Activated T-helper 1 cell treated with anti-CD3 and anti-CD28 coated beads, Interleukin-2, amount 50 U/mL, for 16 hours (primary cell): ENCODE results near the gene BTN3A1.

Source experiments
- DNase-seq, 2 donors: peaks; one replicate each; pipeline ENCODE4 v3.0.0-alpha.2; 2020; ENCODE audit warnings: low read depth in 1 of 2, low spot score in 1 of 2

Gene BTN3A1

DNA sequence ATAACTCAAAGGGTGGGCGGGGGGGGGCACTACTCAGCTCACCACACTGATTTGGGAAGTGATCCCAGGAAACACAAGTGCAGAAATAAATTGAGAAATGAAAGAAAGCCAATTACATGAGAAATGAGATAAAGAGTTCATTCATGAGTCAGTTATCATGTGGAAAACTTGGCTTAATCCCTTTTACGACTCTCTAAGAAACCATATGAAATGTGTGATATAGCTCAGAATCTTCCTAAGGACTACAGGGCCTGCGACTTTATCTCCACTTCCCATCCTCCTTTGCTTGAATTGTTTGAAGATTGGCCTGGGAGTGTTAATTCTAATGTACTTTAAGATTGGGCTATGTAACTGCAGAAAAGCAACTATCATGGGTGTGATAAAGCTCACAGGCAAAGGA is 22.8 kb upstream of the BTN3A1 start:
- DNase-seq = no peak

DNA sequence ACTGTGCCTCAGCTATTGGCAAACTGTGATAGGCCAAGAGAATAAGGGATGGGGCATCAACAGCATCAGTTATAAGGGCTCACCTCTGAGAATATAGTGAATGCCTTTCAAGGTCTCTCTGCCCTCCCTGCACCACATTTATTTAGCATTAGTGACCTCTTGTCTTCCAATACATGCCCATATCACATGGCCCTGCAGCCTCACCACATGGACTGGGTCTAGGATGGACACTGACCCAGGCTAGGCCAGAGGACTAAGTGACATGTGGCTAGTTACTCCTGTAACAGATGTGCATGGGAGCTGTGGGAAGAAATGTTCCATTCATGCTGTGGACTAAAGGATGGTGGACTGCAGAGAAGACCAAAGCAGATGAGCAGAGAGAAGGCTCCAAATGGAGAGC is 22.3 kb upstream of the BTN3A1 start:
- DNase-seq = no peak

DNA sequence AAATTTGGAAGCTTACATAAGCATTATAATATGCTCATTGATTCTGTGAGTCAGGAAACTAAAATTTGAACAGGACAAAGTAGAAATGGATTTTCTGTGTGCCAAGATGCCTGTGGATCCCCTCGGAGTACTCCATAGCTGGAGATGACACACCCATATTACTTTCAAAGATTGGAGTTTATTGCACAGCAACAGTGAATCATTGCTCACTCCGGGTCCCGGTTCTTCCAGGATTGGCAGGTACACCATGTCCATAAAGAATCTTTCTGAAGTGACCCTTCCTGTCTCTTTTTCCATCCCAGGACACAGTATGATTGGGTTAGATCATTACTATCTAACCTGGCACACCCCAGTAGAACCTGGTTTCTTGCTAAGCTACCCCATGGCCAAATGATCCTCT is 21.8 kb upstream of the BTN3A1 start:
- no peak for DNase-seq

DNA sequence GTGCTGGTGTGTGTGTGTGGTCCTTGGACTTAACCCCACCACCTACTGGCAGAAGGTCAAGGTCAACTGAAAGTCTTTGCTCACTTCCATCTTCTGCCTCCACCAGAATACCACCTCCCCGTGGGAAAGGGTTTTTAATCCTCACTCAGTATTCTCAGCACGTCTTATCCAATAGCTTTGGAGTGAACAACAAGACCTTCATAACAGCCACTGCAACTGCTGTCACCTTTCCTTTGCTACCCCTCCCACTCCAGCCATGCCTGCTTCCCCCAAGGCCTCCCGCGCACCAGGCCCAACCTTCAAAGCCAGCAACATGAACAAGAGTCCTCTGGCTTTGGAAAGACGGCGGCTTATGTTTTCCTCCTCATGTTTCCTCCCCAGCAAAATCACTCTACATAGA is 20.0 kb upstream of the BTN3A1 start:
- no peak for DNase-seq

DNA sequence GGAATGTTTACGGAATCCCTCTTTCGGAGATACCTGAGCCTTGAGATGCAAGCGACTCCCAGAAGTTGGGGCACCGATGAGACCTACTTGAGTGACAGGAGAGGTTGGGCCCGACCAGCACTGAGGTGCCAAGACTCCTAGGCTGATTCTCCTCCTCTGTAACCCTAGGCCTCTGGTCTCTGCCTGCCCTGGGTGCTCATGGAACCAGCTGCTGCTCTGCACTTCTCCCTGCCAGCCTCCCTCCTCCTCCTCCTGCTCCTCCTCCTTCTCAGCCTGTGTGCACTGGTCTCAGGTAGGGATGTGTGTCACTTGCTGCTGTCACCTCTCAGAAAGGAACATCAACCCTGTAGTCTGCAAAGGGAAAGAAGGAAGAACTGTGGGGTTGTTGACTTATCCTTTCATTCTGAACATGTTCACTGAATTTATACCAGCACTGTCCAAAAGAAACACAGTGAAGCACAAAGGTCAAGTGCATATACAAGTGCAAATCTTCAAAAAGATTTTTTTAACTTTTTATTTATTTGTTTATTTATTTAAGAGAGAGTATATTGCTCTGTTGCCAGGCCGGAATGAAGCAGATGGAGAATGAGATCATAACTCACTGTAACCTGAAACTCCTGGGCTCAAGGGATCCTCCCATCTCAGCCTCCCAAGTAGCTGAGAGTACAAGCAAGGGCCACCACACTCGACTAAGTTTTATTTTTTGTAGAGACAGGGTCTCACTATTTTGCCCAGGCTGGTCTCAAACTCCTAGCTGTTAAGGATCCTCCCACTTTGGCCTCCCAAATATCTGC is 18.3 kb upstream of the BTN3A1 start:
- no peak for DNase-seq

DNA sequence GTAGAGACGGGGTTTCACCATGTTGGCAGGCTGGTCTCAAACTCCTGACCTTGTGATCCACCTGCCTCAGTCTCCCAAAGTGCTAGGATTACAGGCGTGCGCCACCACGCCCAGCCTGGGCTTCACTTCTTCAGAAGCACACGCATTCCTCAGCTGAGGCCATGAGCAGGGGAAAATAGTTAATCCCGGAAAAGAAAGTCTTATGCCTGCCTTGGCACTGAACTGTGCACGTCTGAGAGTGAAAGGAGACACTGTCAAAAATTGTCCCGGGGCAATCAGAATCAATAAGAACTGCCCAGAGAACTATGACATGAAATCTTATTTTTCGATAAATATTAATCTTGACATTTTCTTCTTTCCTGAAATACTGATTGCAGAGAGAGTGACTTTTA is 16.3 kb upstream of the BTN3A1 start:
- no peak for DNase-seq

DNA sequence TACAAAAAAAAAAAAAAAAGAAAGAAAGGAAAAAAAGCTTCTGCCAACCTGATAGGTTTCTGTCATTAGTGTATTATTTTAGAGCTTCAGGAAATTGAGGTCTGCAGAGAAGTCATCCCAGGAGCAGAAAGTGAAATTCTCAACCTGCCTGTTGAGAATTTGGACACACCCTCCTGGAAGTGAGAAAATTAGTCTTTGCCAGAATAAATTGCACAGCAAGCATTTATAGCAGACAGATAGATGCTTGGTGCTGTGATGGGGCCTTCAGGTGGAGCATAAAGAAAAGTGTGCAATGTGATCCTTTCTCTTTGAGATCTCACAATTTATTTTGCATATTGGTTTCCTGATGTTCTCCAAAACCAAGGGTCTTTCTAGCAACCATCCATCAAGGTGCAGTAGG is 14.5 kb upstream of the BTN3A1 start:
- no peak for DNase-seq

DNA sequence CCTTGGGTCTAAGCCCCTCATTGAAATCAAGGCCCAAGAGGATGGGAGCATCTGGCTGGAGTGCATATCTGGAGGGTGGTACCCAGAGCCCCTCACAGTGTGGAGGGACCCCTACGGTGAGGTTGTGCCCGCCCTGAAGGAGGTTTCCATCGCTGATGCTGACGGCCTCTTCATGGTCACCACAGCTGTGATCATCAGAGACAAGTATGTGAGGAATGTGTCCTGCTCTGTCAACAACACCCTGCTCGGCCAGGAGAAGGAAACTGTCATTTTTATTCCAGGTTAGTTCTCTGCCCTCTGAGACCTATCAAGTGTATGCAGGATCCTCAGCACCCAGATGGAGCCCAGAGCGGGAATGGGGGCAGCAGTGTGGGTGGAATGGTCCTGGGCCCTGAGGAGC is 14.1 kb upstream of the BTN3A1 start:
- no peak for DNase-seq

DNA sequence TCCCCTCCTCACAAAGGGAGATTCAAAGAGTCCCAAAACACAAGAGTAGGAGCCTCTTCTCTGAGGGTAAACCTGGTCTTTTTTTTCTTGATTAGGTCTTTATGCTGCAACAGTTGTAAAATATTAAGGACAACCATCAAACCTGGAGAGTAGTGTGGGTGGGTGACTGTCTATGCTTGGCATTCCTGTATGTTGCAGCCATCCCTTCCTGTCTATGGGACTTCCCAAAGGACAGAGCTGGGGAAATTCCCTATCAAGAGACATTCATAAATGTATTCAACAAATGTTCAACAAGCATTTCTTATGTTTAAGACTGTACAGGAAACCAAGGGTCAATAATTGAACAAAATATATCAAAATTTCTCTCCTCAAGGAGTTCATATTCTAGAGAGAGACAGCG is 13.6 kb upstream of the BTN3A1 start:
- no peak for DNase-seq

DNA sequence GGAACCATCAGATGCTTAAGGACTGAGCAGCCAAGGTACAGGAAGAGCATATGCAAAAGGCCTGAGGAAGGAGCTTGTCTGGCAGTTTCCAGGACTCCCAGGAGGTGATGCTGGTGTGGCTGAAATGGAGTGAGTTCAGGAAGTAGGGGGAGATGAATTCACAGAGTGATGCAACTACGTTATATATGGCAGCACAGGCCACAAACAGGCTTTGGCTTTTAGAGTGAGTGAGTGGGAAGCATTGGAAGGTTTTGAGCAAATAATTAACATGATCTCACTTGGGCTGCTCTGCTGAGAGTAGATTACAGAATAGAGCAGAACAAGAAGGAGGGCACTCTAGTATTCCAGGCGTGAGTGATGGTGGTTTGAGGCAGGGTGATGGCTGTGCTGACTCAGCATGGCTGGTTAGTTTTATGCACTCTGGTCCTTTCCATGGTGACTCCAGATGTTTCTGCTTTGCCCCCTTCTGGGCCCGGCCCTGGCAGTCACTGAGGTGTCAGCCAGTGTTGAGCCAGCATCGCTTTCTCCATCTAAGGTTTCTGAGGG is 12.7 kb upstream of the BTN3A1 start:
- DNase-seq = no peak

DNA sequence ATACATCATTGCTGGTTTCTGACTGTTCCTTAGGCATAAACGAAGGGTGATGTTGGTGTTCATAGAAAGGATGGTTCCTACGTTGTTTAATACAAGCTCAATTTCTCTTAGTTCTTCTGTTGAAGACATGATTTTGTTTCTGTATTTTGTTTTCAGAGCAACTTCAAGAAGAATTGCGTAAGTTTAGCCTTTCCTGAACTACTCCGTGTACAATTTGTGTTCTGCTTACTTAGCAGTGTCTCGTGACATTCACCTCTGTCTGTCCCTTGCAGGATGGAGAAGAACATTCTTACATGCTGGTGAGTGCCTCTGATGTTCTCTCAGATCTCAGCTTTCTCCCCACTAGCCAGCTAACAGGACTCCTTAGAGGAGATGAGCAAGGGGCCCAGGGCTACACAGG is 11.5 kb upstream of the BTN3A1 start:
- no peak for DNase-seq

DNA sequence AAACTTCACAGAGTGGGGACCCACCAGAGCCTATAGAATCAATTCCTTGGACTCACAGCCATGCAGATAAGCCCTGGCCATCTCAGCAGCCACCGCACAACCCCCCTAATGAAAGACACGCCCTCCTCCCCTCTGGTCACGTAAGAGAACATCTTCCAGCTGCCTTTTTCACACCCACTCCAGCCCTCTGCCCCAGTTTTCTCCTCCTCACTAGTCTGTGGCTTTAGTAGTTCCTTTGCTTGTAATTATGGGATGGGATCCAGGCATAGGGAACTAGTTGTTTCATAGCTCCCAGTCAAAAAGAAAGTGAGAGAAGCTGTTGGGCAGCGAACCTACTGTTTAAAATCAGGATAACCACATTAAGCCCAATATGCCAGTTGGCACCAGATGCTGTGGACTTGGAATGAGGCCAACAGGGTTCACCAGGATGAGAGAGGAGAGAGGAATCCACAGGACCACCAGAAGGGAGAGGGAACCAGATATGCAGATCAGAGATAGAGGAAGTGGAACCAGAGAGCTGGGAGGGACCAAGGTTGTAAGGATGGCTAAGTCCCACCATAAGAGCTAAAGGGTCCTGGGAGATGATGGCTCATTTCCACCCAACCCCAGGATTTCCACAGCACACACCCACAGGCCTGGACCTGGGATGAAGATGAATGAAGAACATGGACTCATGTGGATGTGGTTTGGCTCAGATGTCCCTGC is 9.0 kb upstream of the BTN3A1 start:
- DNase-seq = no peak

DNA sequence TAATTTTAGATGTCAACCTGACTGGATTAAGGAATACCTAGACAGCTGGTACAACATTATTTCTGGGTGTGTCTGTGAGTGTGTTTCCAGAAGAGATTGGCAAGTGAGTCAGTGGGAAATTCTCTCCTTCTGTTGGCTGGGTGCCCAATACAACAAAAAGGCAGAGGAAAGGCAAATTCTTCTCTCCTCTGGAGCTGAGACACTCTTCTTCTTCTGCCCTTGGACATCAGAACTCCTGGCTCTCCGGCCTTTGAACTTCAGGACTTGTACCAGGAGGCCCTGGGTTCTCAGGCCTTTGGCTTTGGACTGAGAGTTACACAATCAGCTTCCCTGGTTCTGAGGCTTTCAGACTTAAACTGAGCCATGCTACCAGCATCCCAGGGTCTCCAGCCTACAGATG is 7.8 kb upstream of the BTN3A1 start:
- DNase-seq = no peak

DNA sequence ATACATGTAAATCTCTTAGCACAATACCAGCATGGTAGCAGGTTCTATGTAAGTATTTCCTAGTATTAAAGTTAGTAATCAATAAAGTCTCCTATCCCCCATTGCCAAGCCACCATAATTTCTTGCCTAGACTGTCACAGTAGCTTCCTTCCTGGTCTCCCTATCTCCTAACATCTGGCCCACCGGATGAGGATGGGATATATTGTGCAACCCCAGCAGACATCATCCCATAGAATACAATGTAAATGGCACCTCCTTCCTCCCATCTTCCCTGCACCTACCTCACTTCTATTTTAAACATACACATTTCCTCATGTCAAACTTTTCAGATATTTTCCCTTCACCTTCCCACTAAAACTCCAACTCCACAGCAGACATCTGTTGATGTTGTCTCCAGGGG is 3.5 kb upstream of the BTN3A1 start:
- DNase-seq = no peak

DNA sequence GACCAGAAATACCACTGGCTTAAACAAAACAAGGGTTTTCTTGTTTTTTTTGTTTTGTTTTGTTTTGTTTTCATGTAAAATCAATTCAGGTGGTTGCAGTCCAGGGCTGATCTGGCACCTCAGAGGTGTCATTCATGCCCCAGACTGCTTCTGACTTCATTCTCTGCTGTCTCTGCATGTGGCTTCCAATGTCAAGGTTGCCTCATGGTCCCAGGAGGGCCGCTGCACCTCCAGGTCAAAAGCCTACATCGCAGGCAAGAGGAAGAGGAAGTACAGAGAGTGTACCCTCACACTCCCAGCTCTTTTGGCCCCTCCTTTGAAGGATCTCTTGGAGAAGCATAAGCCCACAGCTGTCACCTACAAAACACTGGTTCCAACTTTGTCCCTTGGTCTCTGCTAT is 1.4 kb upstream of the BTN3A1 start:
- no peak for DNase-seq

DNA sequence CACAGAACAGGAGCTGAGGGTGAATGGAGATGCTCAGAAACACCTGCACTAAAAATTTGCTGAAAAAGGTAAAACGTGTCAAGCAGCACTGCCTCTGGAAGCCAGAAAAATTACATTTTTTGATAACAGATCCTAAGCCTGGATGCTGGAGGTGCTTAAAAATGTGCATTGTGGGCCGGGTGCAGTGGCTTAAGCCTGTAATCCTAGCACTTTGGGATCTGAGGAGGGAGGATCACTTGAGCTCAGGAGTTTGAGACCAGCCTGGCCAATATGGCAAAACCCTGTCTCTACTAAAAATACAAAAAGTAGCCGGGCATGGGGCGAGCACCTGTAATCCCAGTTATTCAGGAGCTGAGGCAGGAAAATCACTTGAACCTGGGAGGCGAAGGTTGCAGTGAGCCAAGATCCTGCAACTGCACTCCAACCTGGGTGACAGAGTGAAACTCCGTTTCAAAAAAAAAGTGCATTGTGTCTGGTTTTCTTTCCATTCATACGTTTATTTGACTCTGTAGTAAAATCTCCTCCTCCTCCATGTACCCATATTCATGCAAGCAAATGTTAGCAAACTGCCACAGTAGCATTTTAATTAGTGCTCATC is 587 bp upstream of the BTN3A1 start:
- no peak for DNase-seq

DNA sequence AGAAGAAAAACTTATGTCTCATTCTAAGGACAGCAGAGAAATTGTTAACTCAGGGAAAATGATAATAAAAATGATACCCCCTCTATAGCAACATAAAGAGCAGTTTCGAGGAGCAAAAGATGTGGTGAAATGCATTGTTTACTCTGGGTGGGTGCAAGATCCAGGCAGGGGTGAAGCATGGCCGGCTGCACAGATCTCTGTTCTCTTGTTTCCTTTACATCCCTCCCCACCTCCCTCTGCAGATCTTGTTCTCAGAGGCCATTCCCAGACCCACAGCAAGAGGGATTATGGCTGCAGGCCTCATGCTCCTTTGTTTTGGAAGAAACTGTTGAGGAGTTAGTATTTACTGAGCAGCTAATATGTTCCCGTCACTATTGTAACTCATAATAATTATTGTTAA is 1.8 kb downstream of the BTN3A1 start:
- DNase-seq = no peak

DNA sequence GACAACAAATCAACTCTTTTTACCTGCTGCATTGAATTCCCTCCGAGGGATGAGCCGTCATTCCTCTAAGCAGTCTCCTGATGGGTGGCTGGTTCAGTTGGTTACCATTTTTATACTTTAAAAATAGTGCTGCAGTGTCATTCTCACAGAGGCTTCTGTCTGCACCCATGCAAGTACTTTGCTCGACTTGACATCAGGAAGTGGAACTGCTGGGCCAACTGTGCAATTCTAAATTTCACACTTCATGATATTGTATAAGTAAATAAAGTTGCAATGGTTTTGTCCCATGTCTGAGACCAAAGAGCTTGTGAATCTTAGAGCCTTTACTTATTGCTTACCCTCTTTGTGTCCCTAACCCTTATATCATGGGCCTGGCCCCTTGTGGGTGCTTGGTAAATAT is 2.5 kb downstream of the BTN3A1 start:
- DNase-seq = no peak

DNA sequence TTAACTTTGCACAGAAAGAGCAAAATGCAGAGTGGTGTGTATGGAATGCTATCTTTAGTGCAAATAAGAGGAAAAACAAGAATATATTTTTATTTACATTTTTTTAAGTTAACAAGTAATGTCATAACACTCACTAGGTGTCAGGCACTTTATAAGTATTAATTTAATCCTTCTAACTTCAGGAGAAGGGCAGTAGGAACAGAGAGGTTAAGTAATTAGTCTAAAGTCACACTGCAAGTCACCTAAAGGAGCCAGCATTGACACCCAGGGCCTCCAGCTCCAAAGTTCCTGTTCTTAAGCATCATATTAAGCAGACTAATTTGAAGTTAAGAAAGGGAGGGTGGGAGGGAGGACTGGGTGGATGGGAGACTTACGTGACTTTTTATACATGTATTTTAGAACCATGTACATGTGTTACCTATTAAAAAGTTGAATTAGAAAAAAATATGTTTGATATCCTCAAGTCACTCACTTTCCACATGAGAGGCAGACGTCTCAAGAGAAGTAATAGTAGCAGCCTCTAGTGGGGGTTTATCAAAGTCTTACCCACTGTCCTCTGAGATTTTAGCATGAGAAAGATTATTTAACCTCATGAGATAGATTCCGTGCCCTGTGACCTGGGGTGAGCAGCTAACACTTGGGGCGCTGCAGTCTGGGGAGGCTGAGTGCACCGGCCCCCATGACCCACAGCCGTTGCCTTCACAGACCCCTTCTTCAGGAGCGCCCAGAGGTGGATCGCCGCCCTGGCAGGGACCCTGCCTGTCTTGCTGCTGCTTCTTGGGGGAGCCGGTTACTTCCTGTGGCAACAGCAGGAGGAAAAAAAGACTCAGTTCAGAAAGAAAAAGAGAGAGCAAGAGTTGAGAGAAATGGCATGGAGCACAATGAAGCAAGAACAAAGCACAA is 7.0 kb downstream of the BTN3A1 start:
- no peak for DNase-seq

DNA sequence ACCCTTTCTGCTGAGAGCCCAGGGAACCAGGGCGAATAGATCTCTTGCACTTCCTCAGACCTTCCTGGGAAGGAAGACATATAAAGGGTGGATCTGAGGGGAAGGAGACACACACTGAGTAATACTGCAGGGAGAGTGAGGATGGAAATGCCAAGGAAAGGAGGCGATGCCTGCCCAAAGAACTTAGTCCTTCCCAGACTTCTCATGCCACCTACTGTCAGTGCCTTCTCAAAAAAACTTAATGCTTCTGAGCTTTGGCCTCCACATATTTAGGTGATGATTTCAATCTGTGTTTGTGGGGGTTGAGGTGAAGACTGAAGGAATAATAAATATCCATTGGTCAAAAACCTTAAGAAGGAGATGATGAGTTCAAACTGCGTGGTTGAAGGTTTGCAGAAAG is 9.7 kb downstream of the BTN3A1 start:
- DNase-seq = no peak

DNA sequence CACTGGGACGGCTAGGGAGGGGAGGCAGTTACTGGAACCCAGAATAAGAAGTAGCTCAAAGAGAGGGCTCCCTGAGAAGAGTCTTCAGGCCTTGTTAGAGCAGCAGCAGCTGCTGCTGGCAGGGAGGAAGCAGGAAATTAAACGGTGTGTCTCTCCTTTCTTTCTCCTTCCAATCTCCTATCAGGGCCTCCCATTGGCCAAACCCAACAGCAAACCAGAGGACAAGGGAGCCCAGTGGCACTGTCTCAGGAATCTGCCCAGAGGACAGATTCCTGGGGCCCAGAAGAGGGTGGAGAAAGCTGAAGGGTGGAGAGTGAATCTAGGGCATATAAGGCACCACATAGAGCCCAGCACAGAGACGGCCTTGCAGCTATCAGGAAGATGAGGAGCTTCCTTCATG is 10.2 kb downstream of the BTN3A1 start:
- no peak for DNase-seq
